ENCODE results near the gene ORAI1.

DNA sequence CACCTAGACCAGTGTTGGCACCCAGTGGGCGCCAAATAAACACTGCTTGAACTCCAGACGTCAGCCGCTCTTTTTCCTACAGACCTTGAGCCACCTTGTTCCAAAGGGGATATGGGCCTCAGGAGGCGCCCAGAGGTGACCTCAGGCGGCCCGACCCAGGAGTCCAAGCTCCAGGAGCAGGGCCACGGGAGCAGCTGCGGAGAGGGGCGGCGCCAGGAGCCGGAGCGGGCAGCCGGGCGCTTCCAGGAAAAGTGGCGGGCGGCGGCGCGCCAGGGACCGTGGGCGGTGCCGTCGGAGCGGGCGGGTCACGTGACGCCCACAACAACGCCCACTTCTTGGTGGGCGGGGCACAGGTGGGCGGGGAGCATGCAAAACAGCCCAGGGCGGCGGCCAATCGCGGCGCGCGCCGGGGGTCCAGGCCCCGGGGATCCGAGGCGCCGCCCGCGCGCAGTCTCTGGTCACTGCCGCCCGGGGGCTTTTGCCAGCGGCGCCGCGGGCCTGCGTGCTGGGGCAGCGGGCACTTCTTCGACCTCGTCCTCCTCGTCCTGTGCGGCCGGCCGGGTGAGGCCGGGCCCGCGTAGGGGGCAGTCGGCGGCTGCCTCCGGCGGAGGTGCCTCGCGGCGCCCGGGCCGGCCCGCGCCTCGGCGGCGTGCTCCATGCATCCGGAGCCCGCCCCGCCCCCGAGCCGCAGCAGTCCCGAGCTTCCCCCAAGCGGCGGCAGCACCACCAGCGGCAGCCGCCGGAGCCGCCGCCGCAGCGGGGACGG lies at the start of gene ORAI1:
- TF ChIP-seq POLR2A (IDR thresholded peaks at IDR 0.05; ENCODE audit: low read depth, low read length): peak; percentile 92
- TF ChIP-seq, protein P1, sequence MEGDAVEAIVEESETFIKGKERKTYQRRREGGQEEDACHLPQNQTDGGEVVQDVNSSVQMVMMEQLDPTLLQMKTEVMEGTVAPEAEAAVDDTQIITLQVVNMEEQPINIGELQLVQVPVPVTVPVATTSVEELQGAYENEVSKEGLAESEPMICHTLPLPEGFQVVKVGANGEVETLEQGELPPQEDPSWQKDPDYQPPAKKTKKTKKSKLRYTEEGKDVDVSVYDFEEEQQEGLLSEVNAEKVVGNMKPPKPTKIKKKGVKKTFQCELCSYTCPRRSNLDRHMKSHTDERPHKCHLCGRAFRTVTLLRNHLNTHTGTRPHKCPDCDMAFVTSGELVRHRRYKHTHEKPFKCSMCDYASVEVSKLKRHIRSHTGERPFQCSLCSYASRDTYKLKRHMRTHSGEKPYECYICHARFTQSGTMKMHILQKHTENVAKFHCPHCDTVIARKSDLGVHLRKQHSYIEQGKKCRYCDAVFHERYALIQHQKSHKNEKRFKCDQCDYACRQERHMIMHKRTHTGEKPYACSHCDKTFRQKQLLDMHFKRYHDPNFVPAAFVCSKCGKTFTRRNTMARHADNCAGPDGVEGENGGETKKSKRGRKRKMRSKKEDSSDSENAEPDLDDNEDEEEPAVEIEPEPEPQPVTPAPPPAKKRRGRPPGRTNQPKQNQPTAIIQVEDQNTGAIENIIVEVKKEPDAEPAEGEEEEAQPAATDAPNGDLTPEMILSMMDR (IDR thresholded peaks at IDR 0.05; ENCODE audit: extremely low read depth in 1 of 2, insufficient read depth in 1 of 2, low read depth in 1 of 2, low read length in 2 of 2): no peak
- TF ChIP-seq EZH2 (IDR thresholded peaks at IDR 0.05; ENCODE audit: borderline replicate concordance, low read depth, low read length, severe bottlenecking): no peak
- TF ChIP-seq, protein P2, sequence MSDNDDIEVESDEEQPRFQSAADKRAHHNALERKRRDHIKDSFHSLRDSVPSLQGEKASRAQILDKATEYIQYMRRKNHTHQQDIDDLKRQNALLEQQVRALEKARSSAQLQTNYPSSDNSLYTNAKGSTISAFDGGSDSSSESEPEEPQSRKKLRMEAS (IDR thresholded peaks at IDR 0.05; ENCODE audit: insufficient read depth, insufficient read length): peak; percentile 81
- no peak for TF ChIP-seq JUN (IDR thresholded peaks at IDR 0.05; ENCODE audit: borderline replicate concordance, insufficient read depth, insufficient read length, low read depth)
